Fibroblast of skin of left biceps (primary cell): Measurements from ENCODE around the gene MNAT1.
"Not testable (repeated sequence)": the region's sequence is repeated elsewhere in the genome, so short reads cannot be mapped to it uniquely, and the experiment has no call there.

Source experiments
- DNase-seq, 2 experiments: peaks; one replicate each; pipeline ENCODE4 v3.0.0-alpha.2; 2013; ENCODE audit warnings: low read depth in 2 of 2

The MNAT1 gene

GRCh38 chr14:60734465-60735242 is at the start of gene MNAT1:
Gene MNAT1, plus strand, starts transcription at chr14:60734761. Its CDS starts 102 bp downstream, at chr14:60734863.
- no peak for DNase-seq

- DNase-seq, result no peak
These were observed 47.7 kb upstream of the MNAT1 start for GRCh38 chr14:60686865-60687264.

GRCh38 chr14:60691383-60692113 is 43.0 kb upstream of the MNAT1 start:
- DNase-seq, result no peak

- no peak for DNase-seq
These were observed 39.2 kb upstream of the MNAT1 start for GRCh38 chr14:60695327-60695726.

GRCh38 chr14:60700598-60700997 is 34.0 kb upstream of the MNAT1 start:
- no peak for DNase-seq

- DNase-seq, result no peak
These were observed 29.5 kb upstream of the MNAT1 start for GRCh38 chr14:60705100-60705499.

GRCh38 chr14:60707858-60708257 is 26.7 kb upstream of the MNAT1 start:
- no peak for DNase-seq

- no peak for DNase-seq
These were observed 24.1 kb upstream of the MNAT1 start for GRCh38 chr14:60710494-60710893.

- no peak for DNase-seq
These were observed 21.0 kb upstream of the MNAT1 start for GRCh38 chr14:60713513-60713912.

- no peak for DNase-seq
These were observed 14.2 kb upstream of the MNAT1 start for GRCh38 chr14:60720391-60720790.

GRCh38 chr14:60720962-60721325 is 13.6 kb upstream of the MNAT1 start:
- DNase-seq, result no peak

GRCh38 chr14:60721326-60722106 is 13.0 kb upstream of the MNAT1 start:
- DNase-seq, result no peak

GRCh38 chr14:60722107-60722356 is 12.5 kb upstream of the MNAT1 start:
- no peak for DNase-seq

GRCh38 chr14:60722357-60723115 is 12.0 kb upstream of the MNAT1 start:
- no peak for DNase-seq

- DNase-seq, result no peak
These were observed 11.2 kb upstream of the MNAT1 start for GRCh38 chr14:60723116-60723906.

- peak; percentile 61 to 67 for DNase-seq
These were observed 10.5 kb upstream of the MNAT1 start, which contains the start of gene SIX4 for GRCh38 chr14:60723907-60724618. Gene SIX4, minus strand, starts transcription at chr14:60724351. Its CDS starts 277 bp downstream, at chr14:60724074.

- not testable (repeated sequence) for DNase-seq
These were observed 3.3 kb upstream of the MNAT1 start for GRCh38 chr14:60731291-60731690.

GRCh38 chr14:60732840-60733483 is 1.6 kb upstream of the MNAT1 start:
- DNase-seq, result no peak

- DNase-seq, result no peak
These were observed 855 bp downstream of the MNAT1 start for GRCh38 chr14:60735416-60735815.

GRCh38 chr14:60736494-60736893 is 1.9 kb downstream of the MNAT1 start:
- DNase-seq, result no peak
